ENCODE data around the gene OTUB2. TPM values are rescaled to one million over a fixed set of nuclear protein-coding genes. Genes with fewer than 3 reads are reported as not detected.
A peak's percentile ranks its signal among the peaks of the same experiment; 100 is the strongest.

The OTUB2 gene
- total RNA-seq, result under 1 TPM; 0.09 to 0.60 (median 0.38) TPM
- under 1 TPM; 0.19 to 0.50 TPM for polyA plus RNA-seq
- long read RNA-seq, donor 1, result 0 reads
- long read RNA-seq, donor 2, partial matches to known transcripts, result 0 of 2 reads
- long read RNA-seq, donor 2, other reads (novel, unspliced or antisense), result 2 of 2 reads
- long read RNA-seq, donor 3, result 0 reads

DNA sequence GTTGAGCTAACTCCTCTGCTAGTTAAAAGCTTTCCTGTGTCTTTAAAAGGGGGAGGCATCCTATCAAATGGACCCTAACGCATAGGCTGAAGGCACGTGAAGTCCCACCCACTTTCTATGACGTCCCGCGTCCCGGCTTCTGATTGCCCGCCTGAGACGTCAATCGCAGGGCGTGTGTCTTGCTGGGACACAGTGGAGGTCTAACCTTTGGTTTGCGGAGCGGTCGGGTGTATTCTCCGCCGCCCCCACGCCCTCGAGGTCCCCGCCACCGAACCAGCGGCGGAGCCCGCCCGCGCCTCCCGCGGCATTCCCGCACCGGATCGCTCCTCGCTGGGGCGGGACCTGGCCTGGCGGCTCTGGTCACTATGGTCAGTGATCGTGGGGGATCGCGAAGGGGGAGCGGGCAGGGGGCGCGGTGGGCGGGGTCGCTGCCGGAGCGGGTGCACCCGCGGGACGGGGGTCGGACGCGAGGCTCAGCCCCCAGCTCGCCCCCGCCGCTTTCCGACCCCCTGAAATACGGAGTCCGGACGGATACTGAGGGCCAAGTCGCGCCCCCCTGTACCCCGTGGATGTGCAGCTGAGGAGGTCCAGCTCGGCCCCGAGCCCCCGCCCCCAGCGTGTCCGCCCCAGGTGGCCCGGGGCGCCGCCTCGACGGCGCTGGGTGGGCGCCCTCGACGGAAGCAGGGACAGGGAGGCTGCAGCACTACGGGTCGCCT is at the start of gene OTUB2:
Gene OTUB2, plus strand, starts transcription at position 168 of the 716 bp plus-strand sequence. Its CDS starts 198 bp downstream, at position 366.
- 0 to 2% (median 1%) methylated on average over 26 to 74 of the region's 74 CpGs for WGBS, 4 donors
- TF ChIP-seq, protein P1, sequence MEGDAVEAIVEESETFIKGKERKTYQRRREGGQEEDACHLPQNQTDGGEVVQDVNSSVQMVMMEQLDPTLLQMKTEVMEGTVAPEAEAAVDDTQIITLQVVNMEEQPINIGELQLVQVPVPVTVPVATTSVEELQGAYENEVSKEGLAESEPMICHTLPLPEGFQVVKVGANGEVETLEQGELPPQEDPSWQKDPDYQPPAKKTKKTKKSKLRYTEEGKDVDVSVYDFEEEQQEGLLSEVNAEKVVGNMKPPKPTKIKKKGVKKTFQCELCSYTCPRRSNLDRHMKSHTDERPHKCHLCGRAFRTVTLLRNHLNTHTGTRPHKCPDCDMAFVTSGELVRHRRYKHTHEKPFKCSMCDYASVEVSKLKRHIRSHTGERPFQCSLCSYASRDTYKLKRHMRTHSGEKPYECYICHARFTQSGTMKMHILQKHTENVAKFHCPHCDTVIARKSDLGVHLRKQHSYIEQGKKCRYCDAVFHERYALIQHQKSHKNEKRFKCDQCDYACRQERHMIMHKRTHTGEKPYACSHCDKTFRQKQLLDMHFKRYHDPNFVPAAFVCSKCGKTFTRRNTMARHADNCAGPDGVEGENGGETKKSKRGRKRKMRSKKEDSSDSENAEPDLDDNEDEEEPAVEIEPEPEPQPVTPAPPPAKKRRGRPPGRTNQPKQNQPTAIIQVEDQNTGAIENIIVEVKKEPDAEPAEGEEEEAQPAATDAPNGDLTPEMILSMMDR (IDR thresholded peaks at IDR 0.05), result no peak
- TF ChIP-seq POLR2A (IDR thresholded peaks at IDR 0.05), result no peak
- peaks cover 0 to 15% (median 1%) of the 10 kb centered on the region in 12 donors for H3K4me1 ChIP-seq
- intact Hi-C loops (cut with DNase I), result loop anchor here in 1 of 10 donors (10.0 kb wide), 1 partner anchor 822 kb away; the partner anchor contains the start of genes GON7 and UBR7
- no peaks in the 10 kb centered on the region for H3K27me3 ChIP-seq
- ATAC-seq (peak; percentile 98 to 100 (median 100)), DNase-seq (peak; percentile 96 to 98 (median 98))
- peak within 1 kb of the TSS; percentile 50 to 80 (median 67) for H3K4me3 ChIP-seq
- no peaks in the 10 kb centered on the region for H3K36me3 ChIP-seq
- H3K9me3 ChIP-seq, result no peaks in the 10 kb centered on the region
- H3K27ac ChIP-seq, result peak within 1 kb of the TSS in 2 of 12 donors; percentile 23 to 43

DNA sequence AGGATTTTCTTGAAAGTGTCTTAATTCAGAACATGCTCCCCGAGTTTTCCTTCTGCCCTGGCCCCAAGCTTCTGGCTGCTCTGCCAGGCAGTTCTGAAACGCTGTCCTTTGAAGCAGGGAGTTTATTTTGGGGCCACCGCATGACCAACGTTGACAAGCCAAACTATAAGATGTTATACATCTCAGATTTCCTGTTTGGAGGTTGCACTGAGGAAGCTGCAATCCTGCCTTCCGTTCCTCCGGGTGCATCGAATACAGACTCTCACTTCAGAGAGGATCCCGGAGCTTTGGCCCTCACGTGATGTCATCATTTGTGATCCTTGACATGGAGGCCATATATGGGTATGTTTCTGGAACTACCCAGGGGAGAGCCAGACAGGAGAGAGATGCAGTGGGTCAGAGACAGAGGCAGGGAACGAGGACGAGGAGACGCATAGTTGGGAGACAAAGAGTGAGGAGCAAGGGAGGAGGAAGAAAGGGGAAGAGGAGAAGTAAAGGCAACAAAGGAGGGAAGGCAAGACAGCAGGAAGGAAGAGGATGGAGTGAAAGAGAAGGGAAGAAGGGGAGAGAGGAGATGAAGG is 49.6 kb upstream of the OTUB2 start, which contains the start of gene ASB2:
Gene ASB2, minus strand, starts transcription at position 94 of the 581 bp plus-strand sequence. CDS start 12,031 bp downstream, outside the sequence.
- H3K4me3 ChIP-seq, result peak within 1 kb of the TSS; percentile 27 to 62 (median 54)
- intact Hi-C loops (cut with DNase I), result loop anchor here in 1 of 10 donors (1.0 kb wide), 1 partner anchor 25 kb away; no protein-coding TSS in a partner anchor
- peak in 4 of 5 donors; percentile 52 to 67 (median 65) for DNase-seq

DNA sequence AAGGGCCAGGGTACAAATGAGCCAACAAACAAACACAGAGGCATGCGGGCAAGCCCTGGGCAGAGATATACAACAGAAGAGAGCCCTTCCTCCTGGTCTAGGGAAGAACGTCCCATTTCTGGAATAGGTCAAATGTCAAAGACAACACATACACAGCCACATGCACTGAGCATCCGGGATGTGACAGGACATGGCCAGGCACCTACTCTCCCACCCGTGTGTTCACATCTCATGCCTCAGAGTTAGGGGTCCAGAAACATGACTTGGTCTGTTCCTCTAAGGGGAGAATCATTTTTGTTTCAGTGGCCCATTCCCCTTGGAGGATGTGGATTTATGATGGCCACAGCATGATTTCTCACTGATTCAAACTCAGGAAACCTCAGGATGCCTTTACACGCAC is 49.0 kb upstream of the OTUB2 start:
- DNase-seq, result no peak
- H3K4me3 ChIP-seq, result peak overlapping the region in 4 of 12 donors; percentile 53 to 62 (median 56)
- WGBS, 4 donors, result 58 to 62% (median 60%) methylated on average over 5 of the region's 5 CpGs
- intact Hi-C loops (cut with DNase I), result no loop called here
- H3K4me1 ChIP-seq, result peaks cover 0 to 83% (median 26%) of the 10 kb centered on the region in 12 donors
- H3K27ac ChIP-seq, result peak overlapping the region; percentile 74 to 97 (median 92)
- H3K9me3 ChIP-seq, result no peaks in the 10 kb centered on the region
- no peaks in the 10 kb centered on the region for H3K36me3 ChIP-seq
- no peaks in the 10 kb centered on the region for H3K27me3 ChIP-seq
- ATAC-seq, result no peak
- TF ChIP-seq POLR2A (IDR thresholded peaks at IDR 0.05), result no peak
- TF ChIP-seq, protein P1 (IDR thresholded peaks at IDR 0.05), result no peak

More for the DNA sequence above, 49.6 kb upstream of the OTUB2 start, which contains the start of gene ASB2:
- H3K27ac ChIP-seq, result peak within 1 kb of the TSS; percentile 74 to 97 (median 92)
- H3K27me3 ChIP-seq, result no peaks in the 10 kb centered on the region
- WGBS, 4 donors, result 8 to 14% (median 12%) methylated on average over 12 of the region's 12 CpGs
- H3K36me3 ChIP-seq, result no peaks in the 10 kb centered on the region
- no peaks in the 10 kb centered on the region for H3K9me3 ChIP-seq
- ATAC-seq, result peak; percentile 26 to 56 (median 38)
- peak in 1 of 2 donors; percentile 54 for TF ChIP-seq POLR2A (IDR thresholded peaks at IDR 0.05)
- TF ChIP-seq, protein P1 (IDR thresholded peaks at IDR 0.05), result no peak
- peaks cover 0 to 83% (median 24%) of the 10 kb centered on the region in 12 donors for H3K4me1 ChIP-seq
